Activated T-helper 17 cell treated with anti-CD3 and anti-CD28 coated beads, Interleukin-2, amount 50 U/mL, for 72 hours (primary cell): ENCODE results near the gene UVRAG. TPM values are rescaled to one million over a fixed set of nuclear protein-coding genes. Genes with fewer than 3 reads are reported as not detected.

Experiments used
- ATAC-seq: fragments of 150-1000 bp; cut with Tn5 transposase; replicated peaks from 2 replicates; pipeline ENCODE4 v1.10.0; 2021; ENCODE audit warnings: mild to moderate bottlenecking, moderate library complexity
- H3K27ac Mint-ChIP-seq: one replicate; pipeline ENCODE4 v1.8.0; 2022; ENCODE audit warnings: mixed read lengths
- H3K27me3 Mint-ChIP-seq: one replicate; pipeline ENCODE4 v1.8.0; 2022; ENCODE audit warnings: mixed read lengths
- H3K36me3 Mint-ChIP-seq: one replicate; pipeline ENCODE4 v1.8.0; 2022; ENCODE audit warnings: low read depth, mild to moderate bottlenecking, mixed read lengths
- H3K4me1 Mint-ChIP-seq: one replicate; pipeline ENCODE4 v1.8.0; 2022; ENCODE audit warnings: mixed read lengths
- H3K4me3 Mint-ChIP-seq: one replicate; pipeline ENCODE4 v1.8.0; 2022; ENCODE audit warnings: mild to moderate bottlenecking, mixed read lengths
- H3K9me3 Mint-ChIP-seq: one replicate; pipeline ENCODE4 v1.8.0; 2022; ENCODE audit warnings: mixed read lengths
- total RNA-seq, 2 donors: library from RNA; stranded (reverse); gene quantifications; one replicate each; pipeline ENCODE4 v1.2.3, GENCODE V29; 2022

Gene UVRAG
- total RNA-seq, 2 donors from 2014 or later, result 14.1 to 20.1 TPM

DNA sequence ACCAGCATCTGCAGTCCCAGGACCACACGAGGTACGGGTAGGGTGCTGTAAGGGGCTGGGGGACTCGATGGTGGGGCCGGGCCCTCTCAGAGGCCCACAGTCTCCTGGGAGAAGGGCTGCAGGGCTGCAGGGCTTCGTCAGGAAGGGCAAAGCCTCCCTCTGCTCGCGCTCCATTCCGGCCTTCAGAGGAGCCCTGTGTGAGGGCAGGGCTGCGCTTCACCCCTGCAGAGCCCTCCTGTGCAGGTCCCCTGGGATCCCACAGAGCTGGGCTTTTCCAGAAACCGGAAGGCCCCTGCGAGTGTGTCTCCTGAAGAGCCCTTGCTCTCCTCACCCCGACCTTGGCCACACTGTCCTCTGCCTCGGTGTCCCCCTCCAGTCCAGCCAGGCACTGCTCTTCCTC, 364.1 kb downstream of the UVRAG start:
- Mint-ChIP-seq H3K9me3 (no peaks in the 10 kb centered on the region), H3K4me3 (no peak overlapping the region), H3K27me3 (no peaks in the 10 kb centered on the region), H3K27ac (no peak overlapping the region), H3K4me1 (no peaks in the 10 kb centered on the region), H3K36me3 (no peaks in the 10 kb centered on the region)
- no peak for ATAC-seq

DNA sequence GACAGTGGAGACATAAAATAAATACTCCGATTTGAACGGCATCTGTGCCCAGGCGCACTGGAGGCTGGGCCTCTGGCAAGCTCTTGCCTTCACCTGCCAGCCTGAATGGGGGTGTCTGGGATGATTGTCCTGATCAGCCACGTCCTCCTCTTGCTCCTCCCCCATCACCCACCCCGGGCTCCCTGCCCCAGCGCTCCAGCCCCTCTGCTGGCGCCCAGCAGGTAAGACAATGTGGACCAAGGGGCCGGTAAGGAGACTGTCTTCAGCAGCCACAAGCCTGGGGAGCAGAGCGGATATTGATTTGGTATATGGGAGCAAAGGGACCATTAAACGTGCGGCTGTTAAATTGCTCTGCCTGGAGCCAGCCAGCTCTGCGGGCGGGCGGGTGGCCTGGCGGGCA, 366.4 kb downstream of the UVRAG start:
- no peaks in the 10 kb centered on the region for H3K36me3 Mint-ChIP-seq
- H3K4me3 Mint-ChIP-seq, result no peak overlapping the region
- no peaks in the 10 kb centered on the region for H3K27me3 Mint-ChIP-seq
- ATAC-seq, result no peak
- H3K27ac Mint-ChIP-seq, result no peak overlapping the region
- peaks cover 5% of the 10 kb centered on the region for H3K4me1 Mint-ChIP-seq
- H3K9me3 Mint-ChIP-seq, result no peaks in the 10 kb centered on the region

DNA sequence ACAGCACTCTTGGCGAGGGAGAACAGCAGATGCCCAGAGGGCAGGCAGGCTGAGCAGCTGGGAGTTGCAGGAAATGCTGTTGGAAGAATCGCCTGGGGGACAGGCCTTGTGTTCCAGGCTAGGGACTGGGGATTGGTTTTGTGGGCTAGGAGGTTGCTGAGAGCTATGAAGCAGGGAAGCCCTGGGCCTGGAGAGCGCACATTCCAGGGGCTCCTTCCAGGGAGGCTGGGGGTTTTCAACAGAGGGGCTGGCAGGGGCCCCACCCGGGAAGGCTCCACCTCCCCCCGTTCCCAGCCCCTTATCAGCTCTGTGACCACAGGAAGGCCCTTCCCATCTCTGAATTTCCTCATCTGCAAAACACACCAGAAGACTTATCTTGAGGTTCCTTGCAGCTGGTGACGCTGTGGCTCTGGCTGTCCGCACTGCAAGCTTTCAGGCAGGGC, 369.6 kb downstream of the UVRAG start:
- peaks cover 5% of the 10 kb centered on the region for H3K4me1 Mint-ChIP-seq
- H3K27ac Mint-ChIP-seq, result no peak overlapping the region
- H3K9me3 Mint-ChIP-seq, result no peaks in the 10 kb centered on the region
- no peak overlapping the region for H3K4me3 Mint-ChIP-seq
- no peaks in the 10 kb centered on the region for H3K27me3 Mint-ChIP-seq
- H3K36me3 Mint-ChIP-seq, result no peaks in the 10 kb centered on the region
- ATAC-seq, result no peak

DNA sequence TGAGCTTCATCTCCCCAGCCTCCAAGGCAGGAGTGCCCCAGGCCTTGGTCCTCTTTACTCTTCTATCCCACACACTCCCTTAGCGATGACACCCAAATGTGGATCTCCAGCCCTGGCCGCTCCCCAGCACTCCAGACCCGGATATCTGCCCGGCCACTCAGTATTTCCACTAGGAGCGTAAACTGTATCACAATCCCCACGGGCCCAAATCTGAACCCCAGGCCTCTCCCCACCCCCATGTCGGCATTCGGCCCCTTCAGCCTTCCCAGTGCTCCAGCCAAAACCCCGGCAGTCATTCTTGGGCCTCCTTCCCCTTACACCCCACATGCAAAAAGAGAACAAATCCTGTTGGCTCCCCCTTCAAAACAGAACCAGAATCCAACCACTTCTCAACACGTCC, 370.5 kb downstream of the UVRAG start:
- peak overlapping the region; percentile 33 for H3K27ac Mint-ChIP-seq
- ATAC-seq, result no peak
- no peak overlapping the region for H3K4me3 Mint-ChIP-seq
- H3K9me3 Mint-ChIP-seq, result no peaks in the 10 kb centered on the region
- H3K36me3 Mint-ChIP-seq, result no peaks in the 10 kb centered on the region
- H3K27me3 Mint-ChIP-seq, result no peaks in the 10 kb centered on the region
- H3K4me1 Mint-ChIP-seq, result peaks cover 5% of the 10 kb centered on the region

DNA sequence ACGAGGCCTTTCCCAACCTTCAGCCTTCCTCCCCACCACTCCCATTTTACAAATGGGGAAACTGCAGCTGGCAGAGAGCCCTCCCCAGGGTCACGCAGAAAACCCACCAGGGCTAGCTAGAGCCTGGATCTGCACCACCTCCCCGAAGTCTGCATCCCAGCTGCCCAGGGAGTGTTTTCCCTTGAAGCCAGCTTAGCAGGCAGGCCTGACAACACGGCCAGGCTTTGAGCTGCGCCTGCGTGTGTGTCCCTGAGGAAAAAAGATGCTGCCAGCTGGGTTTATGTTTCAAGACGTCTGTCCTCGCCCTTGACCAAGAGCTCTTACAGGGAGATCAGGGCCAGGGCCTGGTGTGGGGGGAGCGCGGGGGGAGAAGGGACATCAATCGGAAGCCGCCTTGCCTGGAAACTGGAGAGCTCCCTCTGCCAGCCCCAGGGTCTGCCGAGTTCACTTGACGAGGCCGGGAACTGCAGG, 371.0 kb downstream of the UVRAG start:
- Mint-ChIP-seq H3K36me3 (no peaks in the 10 kb centered on the region), H3K4me1 (peaks cover 5% of the 10 kb centered on the region), H3K4me3 (no peak overlapping the region), H3K9me3 (no peaks in the 10 kb centered on the region), H3K27ac (peak overlapping the region; percentile 33), H3K27me3 (no peaks in the 10 kb centered on the region)
- ATAC-seq, result no peak

DNA sequence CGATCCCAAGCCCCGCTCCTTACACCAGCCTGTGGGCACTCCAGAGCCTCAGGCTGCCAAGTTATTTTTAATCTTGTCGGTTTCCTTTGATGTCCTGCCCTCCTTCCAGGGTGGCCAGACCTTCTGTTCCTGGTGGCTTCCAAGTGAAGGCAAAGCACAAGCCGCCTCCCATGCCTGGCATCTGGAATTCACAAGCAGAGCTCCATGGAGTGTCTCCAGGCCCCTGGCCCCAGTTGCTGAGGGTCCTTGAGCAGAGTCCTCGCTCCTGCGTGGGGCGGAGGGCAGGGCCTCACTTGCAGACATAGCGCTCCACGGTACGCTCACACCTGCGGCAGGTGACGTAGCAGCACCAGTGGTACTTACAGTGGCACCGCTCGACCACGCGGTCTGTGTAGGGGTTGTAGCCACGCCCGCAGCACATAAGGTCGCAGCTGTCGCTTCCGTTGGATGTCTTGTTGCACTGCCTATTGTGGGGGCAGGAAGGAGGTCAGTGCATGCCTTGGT, 371.8 kb downstream of the UVRAG start:
- Mint-ChIP-seq H3K36me3 (no peaks in the 10 kb centered on the region), H3K4me3 (no peak overlapping the region), H3K27me3 (no peaks in the 10 kb centered on the region), H3K4me1 (peaks cover 5% of the 10 kb centered on the region), H3K9me3 (no peaks in the 10 kb centered on the region), H3K27ac (no peak overlapping the region)
- ATAC-seq, result no peak

DNA sequence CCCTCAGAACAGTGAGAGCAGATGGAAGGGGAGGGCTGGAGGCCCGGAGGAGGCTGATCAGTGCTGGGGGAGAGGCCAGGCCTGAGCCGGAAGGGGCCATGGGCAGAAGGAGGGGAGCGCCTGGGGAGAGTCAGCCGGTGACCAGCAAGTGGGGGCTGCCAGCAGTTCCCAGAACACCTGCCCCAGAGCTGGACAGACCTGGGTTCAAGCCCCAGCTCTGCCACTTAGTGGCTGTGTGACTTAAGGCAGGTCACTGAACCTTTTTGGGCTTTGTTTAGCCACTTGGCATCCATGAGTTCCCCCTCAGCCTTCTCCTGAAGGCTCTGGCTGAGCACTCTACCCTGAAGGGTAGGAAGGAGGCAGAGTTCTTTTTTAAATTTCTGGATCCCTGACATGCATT, 373.9 kb downstream of the UVRAG start:
- Mint-ChIP-seq H3K27me3 (no peaks in the 10 kb centered on the region), H3K4me3 (no peak overlapping the region), H3K27ac (peak overlapping the region; percentile 5), H3K9me3 (no peaks in the 10 kb centered on the region), H3K4me1 (peaks cover 5% of the 10 kb centered on the region), H3K36me3 (no peaks in the 10 kb centered on the region)
- ATAC-seq, result no peak

DNA sequence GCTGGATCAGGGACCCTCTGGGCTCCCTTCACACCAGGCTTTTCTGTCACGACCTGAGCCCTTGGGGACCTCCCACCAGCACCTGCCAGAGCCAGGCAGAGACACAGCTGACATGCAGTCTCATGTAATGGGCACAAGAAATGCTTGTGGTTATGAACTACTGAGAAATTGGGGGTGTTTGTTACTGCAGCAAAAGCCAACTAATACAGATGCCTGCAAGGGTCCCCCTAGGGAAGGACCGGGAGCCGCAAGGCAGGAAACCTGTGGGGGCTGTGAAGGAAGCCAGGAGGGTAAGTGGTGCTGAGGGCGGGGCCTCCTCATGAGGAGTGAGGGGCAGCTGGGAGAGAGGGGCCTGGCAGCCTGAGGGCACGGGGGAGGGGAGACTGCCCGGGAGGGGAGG, 374.7 kb downstream of the UVRAG start:
- Mint-ChIP-seq H3K27me3 (no peaks in the 10 kb centered on the region), H3K4me3 (no peak overlapping the region), H3K4me1 (peaks cover 5% of the 10 kb centered on the region), H3K9me3 (no peaks in the 10 kb centered on the region), H3K27ac (no peak overlapping the region), H3K36me3 (no peaks in the 10 kb centered on the region)
- no peak for ATAC-seq

DNA sequence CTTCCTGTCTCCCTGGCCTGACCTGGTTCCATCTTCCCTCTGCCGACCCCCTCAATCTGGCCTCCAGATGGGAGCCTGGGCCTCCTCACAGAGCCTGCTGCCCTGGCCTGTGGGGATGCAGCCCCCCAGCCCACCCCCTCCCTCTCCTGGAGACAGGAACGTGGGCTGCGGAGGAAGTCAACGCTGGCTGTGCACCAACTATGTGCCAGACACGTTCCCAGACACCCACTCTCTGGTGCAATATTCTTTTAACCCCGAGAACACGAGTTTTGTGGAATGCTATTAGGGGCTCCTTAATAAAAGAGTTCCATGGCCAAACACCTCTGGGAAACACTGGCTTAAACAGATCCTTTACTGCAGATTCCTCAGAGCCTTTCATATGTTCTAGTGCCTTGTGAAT, 375.4 kb downstream of the UVRAG start:
- no peak for ATAC-seq

More for the DNA sequence above, 375.4 kb downstream of the UVRAG start:
- H3K4me3 Mint-ChIP-seq, result no peak overlapping the region
- no peaks in the 10 kb centered on the region for H3K9me3 Mint-ChIP-seq
- H3K27ac Mint-ChIP-seq, result no peak overlapping the region
- H3K36me3 Mint-ChIP-seq, result no peaks in the 10 kb centered on the region
- H3K27me3 Mint-ChIP-seq, result no peaks in the 10 kb centered on the region
- peaks cover 3% of the 10 kb centered on the region for H3K4me1 Mint-ChIP-seq

Other genes with a start within 250 kb of the UVRAG start
- gene MAP6, start 146.2 kb upstream of the UVRAG start, total RNA-seq, result under 1 TPM; 0.21 to 0.24 TPM
- gene MOGAT2, start 97.4 kb upstream of the UVRAG start, total RNA-seq, result not detected
- 1 to 10 TPM; 2.4 to 2.8 TPM for gene DGAT2, start 46.4 kb upstream of the UVRAG start, total RNA-seq